Esophagus muscularis mucosa (tissue), 3 donors: ENCODE data around the gene TCERG1L.

Experiments used
- POLR2A ChIP-seq: fragments of 450-650 bp; IDR thresholded peaks from one replicate; pipeline ENCODE4 v1.6.1; 2017; ENCODE audit warnings: antibody characterized with exemption, moderate library complexity, mild to moderate bottlenecking, low read depth
- POLR2AphosphoS5 ChIP-seq, 2 donors: sonication (generic); formaldehyde crosslinking; IDR thresholded peaks; one replicate each; pipeline ENCODE4 v1.6.1; 2017; ENCODE audit warnings: antibody characterized with exemption in 2 of 2
- TF ChIP-seq, protein P1 (sequence below), 3 experiments: fragments of 200-600 bp in 2 of 3; fragments of 450-650 bp in 1 of 3; sonication (generic) in 2 of 3; IDR thresholded peaks; one replicate each; pipeline ENCODE4 v1.5.1; 2017 to 2019; ENCODE audit warnings: antibody characterized with exemption in 3 of 3, mild to moderate bottlenecking in 2 of 3, moderate library complexity in 1 of 3

DNA sequence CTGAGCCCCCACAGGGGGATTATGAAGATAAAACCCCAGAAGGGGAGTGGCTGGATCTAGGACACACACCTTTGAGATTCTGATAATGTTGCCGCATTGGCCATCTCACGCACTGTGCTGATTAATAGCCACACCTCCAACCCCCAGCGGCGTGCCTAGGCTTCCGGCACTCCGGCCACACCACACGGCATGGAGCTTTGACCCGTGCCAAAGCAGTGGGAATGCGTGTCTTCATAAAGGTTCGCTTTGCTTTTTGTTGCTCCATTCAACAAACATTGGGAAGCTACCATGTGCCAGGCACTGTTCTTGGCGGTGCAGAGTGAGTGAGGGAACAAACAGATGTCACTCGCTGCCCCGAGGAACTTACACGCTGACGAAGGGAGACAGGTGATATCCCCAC, 117.6 kb downstream of the TCERG1L start:
- TF ChIP-seq, protein P1, sequence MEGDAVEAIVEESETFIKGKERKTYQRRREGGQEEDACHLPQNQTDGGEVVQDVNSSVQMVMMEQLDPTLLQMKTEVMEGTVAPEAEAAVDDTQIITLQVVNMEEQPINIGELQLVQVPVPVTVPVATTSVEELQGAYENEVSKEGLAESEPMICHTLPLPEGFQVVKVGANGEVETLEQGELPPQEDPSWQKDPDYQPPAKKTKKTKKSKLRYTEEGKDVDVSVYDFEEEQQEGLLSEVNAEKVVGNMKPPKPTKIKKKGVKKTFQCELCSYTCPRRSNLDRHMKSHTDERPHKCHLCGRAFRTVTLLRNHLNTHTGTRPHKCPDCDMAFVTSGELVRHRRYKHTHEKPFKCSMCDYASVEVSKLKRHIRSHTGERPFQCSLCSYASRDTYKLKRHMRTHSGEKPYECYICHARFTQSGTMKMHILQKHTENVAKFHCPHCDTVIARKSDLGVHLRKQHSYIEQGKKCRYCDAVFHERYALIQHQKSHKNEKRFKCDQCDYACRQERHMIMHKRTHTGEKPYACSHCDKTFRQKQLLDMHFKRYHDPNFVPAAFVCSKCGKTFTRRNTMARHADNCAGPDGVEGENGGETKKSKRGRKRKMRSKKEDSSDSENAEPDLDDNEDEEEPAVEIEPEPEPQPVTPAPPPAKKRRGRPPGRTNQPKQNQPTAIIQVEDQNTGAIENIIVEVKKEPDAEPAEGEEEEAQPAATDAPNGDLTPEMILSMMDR (IDR thresholded peaks at IDR 0.05) = no peak
- TF ChIP-seq POLR2AphosphoS5 (IDR thresholded peaks at IDR 0.05) (no peak), POLR2A (no peak)
